GM19023 (cell line): Measurements from ENCODE around the gene LCNL1.

Experiments
- ATAC-seq: cut with Tn5 transposase; IDR thresholded peaks from one replicate; pipeline ENCODE4 v1.9.1; 2021; ENCODE audit warnings: mild to moderate bottlenecking, moderate library complexity; ENCODE audit not compliant: unreplicated experiment

The LCNL1 gene

GRCh38 chr9:136973618-136974617, 8.9 kb upstream of the LCNL1 start:
- no peak for ATAC-seq

DNA sequence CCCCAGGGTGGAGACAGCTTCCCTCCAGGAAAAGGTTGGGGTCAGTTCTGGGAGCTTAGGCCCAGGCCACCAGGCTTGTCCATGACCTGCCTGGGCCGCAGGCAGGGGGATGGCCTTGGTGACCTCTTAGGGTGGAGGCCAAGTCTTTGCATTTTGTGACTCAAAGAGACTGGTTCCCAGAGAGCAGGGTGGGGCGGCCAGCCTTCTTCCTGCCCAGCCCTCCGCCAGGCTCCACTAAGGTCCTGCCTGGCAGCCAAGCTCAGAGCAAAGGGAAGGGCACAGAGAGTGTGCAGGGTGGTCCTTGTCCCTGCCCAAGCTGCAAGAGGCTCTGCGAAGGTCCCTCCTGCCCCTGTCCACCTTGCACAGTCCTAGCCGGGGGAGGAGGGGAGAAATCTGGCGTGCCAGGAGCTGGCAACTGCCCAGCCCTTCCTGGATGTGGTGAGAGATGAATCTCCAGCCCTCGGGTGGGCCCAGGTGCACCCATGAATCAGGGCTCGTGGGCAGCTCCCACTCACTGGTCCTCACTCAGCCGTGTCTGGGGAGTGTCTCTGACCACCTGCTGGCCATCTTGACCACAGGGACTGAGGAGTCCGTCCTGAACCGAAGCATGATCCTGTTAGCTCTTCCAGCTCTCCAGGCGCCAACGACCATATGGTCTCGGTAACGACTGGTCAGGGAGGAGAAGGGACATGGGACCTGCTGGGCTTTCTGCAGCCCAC, 7.8 kb upstream of the LCNL1 start:
- no peak for ATAC-seq

GRCh38 chr9:136975644-136976043, 7.1 kb upstream of the LCNL1 start:
- no peak for ATAC-seq

DNA sequence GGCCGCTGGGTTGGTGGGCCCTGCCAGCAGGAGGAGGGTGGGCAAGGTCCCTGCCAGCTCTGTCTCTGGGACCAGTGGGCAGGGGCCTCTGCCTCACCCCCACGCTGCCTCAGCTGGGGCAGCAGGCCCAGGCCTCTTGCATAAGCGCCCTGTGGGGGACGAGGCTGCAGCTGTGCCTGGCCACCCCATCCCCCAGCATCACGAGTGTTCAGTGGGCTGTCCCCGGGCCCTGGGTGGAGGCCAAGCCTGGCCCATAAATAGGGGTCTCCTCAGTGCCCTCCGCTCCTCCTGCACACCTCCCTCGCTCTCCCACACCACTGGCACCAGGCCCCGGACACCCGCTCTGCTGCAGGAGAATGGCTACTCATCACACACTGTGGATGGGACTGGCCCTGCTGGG, 5.6 kb upstream of the LCNL1 start, which contains the start of gene PTGDS:
Gene PTGDS, plus strand, starts transcription at position 282 of the 400 bp plus-strand sequence. Its CDS starts 75 bp downstream, at position 357.
- no peak for ATAC-seq

GRCh38 chr9:136977649-136978072, 5.1 kb upstream of the LCNL1 start:
- no peak for ATAC-seq

GRCh38 chr9:136978073-136978864, 4.5 kb upstream of the LCNL1 start:
- no peak for ATAC-seq

GRCh38 chr9:136978865-136979544, 3.8 kb upstream of the LCNL1 start:
- ATAC-seq: no peak

GRCh38 chr9:136979769-136980587, 2.8 kb upstream of the LCNL1 start:
- ATAC-seq: no peak

- no peak for ATAC-seq
These were observed 1.9 kb upstream of the LCNL1 start for GRCh38 chr9:136980669-136981478.

GRCh38 chr9:136981588-136982231, 1.1 kb upstream of the LCNL1 start:
- ATAC-seq: no peak

- no peak for ATAC-seq
These were observed 374 bp downstream of the LCNL1 start for GRCh38 chr9:136983167-136983566.

- ATAC-seq: no peak
These were observed 992 bp downstream of the LCNL1 start for GRCh38 chr9:136983656-136984314.

- ATAC-seq: no peak
These were observed 1.8 kb downstream of the LCNL1 start for GRCh38 chr9:136984464-136985026.

GRCh38 chr9:136985027-136985602, 2.3 kb downstream of the LCNL1 start:
- ATAC-seq: no peak

DNA sequence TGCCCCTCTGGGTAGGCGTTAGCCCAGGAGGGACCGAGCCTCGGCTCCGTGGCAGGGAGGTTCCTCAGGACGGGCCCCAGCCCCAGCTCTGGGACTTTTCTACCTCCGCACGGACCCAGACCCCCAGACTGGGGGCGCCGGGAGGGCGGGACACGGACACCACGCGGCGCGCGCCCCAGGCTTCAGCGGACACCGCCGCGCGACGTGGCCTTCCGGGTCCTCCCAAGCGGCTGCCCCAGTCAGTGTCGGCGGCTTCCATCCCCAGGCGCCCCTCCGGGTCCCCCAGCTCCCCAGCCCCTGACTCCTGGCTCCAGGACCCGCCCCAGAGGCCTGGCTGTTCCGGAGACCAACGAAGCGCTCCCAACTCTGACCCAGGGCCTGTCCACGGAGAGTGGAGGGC, 3.1 kb downstream of the LCNL1 start:
- ATAC-seq: no peak

DNA sequence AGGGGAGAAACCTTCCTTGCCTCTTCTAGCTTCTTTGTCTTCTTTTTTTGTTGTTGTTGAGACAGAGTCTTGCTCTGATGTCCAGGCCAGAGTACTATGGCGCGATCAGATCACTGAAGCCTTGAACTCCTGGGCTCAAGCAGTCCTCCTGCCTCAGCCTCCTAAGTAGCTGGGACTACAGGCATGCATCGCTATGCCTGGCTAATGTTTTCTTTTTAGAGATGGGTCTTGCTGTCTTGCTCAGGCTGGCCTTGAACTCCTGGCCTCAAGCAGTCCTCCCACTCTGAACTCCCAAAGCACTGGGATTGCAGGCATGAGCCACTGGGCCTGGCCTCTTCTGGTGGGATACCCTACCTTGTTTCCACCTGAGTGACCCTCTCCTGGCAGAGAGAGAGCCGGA, 6.1 kb downstream of the LCNL1 start:
- ATAC-seq: no peak
